H9 (cell line): ENCODE measurements around the gene ZNF428. TPM values are rescaled to one million over a fixed set of nuclear protein-coding genes. Genes with fewer than 3 reads are reported as not detected.

Experiments
- DNase-seq: peaks from one replicate; pipeline ENCODE4 v3.0.0-alpha.2; 2017
- H2AFZ ChIP-seq: one replicate; pipeline ENCODE4 v1.6.1; 2013; ENCODE audit warnings: mild to moderate bottlenecking, low read length, control low read depth, moderate library complexity
- H2AK5ac ChIP-seq: 2 replicates; pipeline ENCODE4 v1.6.1; 2013; ENCODE audit warnings: low read length, control low read depth, mixed read lengths; ENCODE audit not compliant: insufficient read length
- H2BK120ac ChIP-seq: one replicate; pipeline ENCODE4 v1.6.1; 2013; ENCODE audit warnings: low read depth, mild to moderate bottlenecking, low read length, control low read depth, inconsistent platforms; ENCODE audit not compliant: poor library complexity, severe bottlenecking
- H2BK12ac ChIP-seq: 2 replicates; pipeline ENCODE4 v1.6.1; 2013; ENCODE audit warnings: low read length, control low read depth, mixed read lengths, low read depth; ENCODE audit not compliant: insufficient read length
- H2BK15ac ChIP-seq: 2 replicates; pipeline ENCODE4 v1.6.1; 2013; ENCODE audit warnings: low read depth, low read length, control low read depth
- H2BK20ac ChIP-seq: one replicate; pipeline ENCODE4 v1.6.1; 2013; ENCODE audit warnings: low read depth, mild to moderate bottlenecking, low read length, control low read depth, inconsistent platforms; ENCODE audit not compliant: poor library complexity, severe bottlenecking
- H2BK5ac ChIP-seq: 2 replicates; pipeline ENCODE4 v1.6.1; 2013; ENCODE audit warnings: low read length, control low read depth, mixed read lengths; ENCODE audit not compliant: insufficient read length
- H3K14ac ChIP-seq: 2 replicates; pipeline ENCODE4 v1.6.1; 2013; ENCODE audit warnings: low read length, control low read depth; ENCODE audit not compliant: insufficient read depth
- H3K18ac ChIP-seq: 2 replicates; pipeline ENCODE4 v1.6.1; 2013; ENCODE audit warnings: low read depth, mild to moderate bottlenecking, mixed read lengths, low read length, control low read depth; ENCODE audit not compliant: insufficient read length
- H3K23ac ChIP-seq: 2 replicates; pipeline ENCODE4 v1.6.1; 2013; ENCODE audit warnings: low read length, control low read depth, mixed read lengths, low read depth; ENCODE audit not compliant: insufficient read length
- H3K23me2 ChIP-seq: 2 replicates; pipeline ENCODE4 v1.6.1; 2013; ENCODE audit warnings: low read depth, mild to moderate bottlenecking, mixed read lengths, low read length, control low read depth; ENCODE audit not compliant: insufficient read length, poor library complexity, severe bottlenecking
- H3K27ac ChIP-seq: 2 replicates; pipeline ENCODE4 v1.5.1; 2013; ENCODE audit warnings: low read length, control low read depth, mixed read lengths, low read depth; ENCODE audit not compliant: insufficient read length
- H3K27me3 ChIP-seq: 2 replicates; pipeline ENCODE4 v1.6.1; 2013; ENCODE audit warnings: low read length, control low read depth, inconsistent platforms; ENCODE audit not compliant: insufficient read depth
- H3K4ac ChIP-seq: 2 replicates; pipeline ENCODE4 v1.6.1; 2013; ENCODE audit warnings: low read depth, mild to moderate bottlenecking, control low read depth, inconsistent platforms, low read length, moderate library complexity
- H3K4me1 ChIP-seq: 2 replicates; pipeline ENCODE4 v1.6.1; 2013; ENCODE audit warnings: low read length, control low read depth, inconsistent platforms; ENCODE audit not compliant: insufficient read depth
- H3K4me2 ChIP-seq: 2 replicates; pipeline ENCODE4 v1.6.1; 2013; ENCODE audit warnings: low read length, control low read depth, mixed read lengths; ENCODE audit not compliant: insufficient read length, insufficient read depth
- H3K56ac ChIP-seq: 2 replicates; pipeline ENCODE4 v1.6.1; 2013; ENCODE audit warnings: low read depth, mild to moderate bottlenecking, mixed read lengths, low read length, control low read depth; ENCODE audit not compliant: insufficient read length
- H3K79me1 ChIP-seq: 2 replicates; pipeline ENCODE4 v1.6.1; 2013; ENCODE audit warnings: low read depth, mild to moderate bottlenecking, moderate library complexity, low read length, control low read depth, inconsistent platforms; ENCODE audit not compliant: insufficient read depth, poor library complexity, severe bottlenecking
- H3K79me2 ChIP-seq: 2 replicates; pipeline ENCODE4 v1.6.1; 2013; ENCODE audit warnings: low read length, control low read depth, inconsistent platforms; ENCODE audit not compliant: insufficient read depth
- H3K9ac ChIP-seq: 2 replicates; pipeline ENCODE4 v1.6.1; 2013; ENCODE audit warnings: low read length, control low read depth, mixed read lengths; ENCODE audit not compliant: insufficient read length; ENCODE audit errors: extremely low read depth
- H3K9me3 ChIP-seq: one replicate; pipeline ENCODE4 v1.6.1; 2013; ENCODE audit warnings: low read depth, low read length, inconsistent platforms; ENCODE audit not compliant: control insufficient read depth
- H3T11ph ChIP-seq: one replicate; pipeline ENCODE4 v1.6.1; 2013; ENCODE audit warnings: mild to moderate bottlenecking, low read length, control low read depth, inconsistent platforms
- H4K20me1 ChIP-seq: one replicate; pipeline ENCODE4 v1.6.1; 2013; ENCODE audit not compliant: control insufficient read depth, insufficient read length, insufficient read depth
- H4K5ac ChIP-seq: 2 replicates; pipeline ENCODE4 v1.6.1; 2013; ENCODE audit warnings: low read depth, mild to moderate bottlenecking, mixed read lengths, low read length, control low read depth; ENCODE audit not compliant: insufficient read length
- H4K8ac ChIP-seq: replicated peaks from 2 replicates; pipeline ENCODE4 v1.6.1; 2013; ENCODE audit warnings: low read length, control low read depth, mixed read lengths, low read depth; ENCODE audit not compliant: insufficient read length
- H4K91ac ChIP-seq: 2 replicates; pipeline ENCODE4 v1.6.1; 2013; ENCODE audit warnings: low read depth, mild to moderate bottlenecking, moderate library complexity, mixed read lengths, low read length, control low read depth; ENCODE audit not compliant: insufficient read length
- H3K27ac Mint-ChIP-seq, 3 experiments: 2 replicates in 2 of 3; 3 replicates in 1 of 3; pipeline ENCODE4 v1.8.0; 2020 to 2021; ENCODE audit warnings: mixed read lengths in 3 of 3, mild to moderate bottlenecking in 1 of 3, moderate library complexity in 1 of 3
- H3K27me3 Mint-ChIP-seq: 2 replicates; pipeline ENCODE4 v1.8.0; 2021; ENCODE audit warnings: low read depth, mild to moderate bottlenecking, moderate library complexity, mixed read lengths
- H3K36me3 Mint-ChIP-seq, 3 experiments: 2 replicates in 2 of 3; 3 replicates in 1 of 3; pipeline ENCODE4 v1.8.0; 2020 to 2021; ENCODE audit warnings: low read depth in 3 of 3, mixed read lengths in 3 of 3; ENCODE audit not compliant: insufficient read depth in 1 of 3
- H3K4me1 Mint-ChIP-seq, 2 experiments: 2 replicates each; pipeline ENCODE4 v1.8.0; 2020; ENCODE audit warnings: mixed read lengths in 2 of 2
- H3K4me3 Mint-ChIP-seq, 2 experiments: 2 replicates in 1 of 2; 3 replicates in 1 of 2; pipeline ENCODE4 v1.8.0; 2020 to 2021; ENCODE audit warnings: mild to moderate bottlenecking in 2 of 2, mixed read lengths in 2 of 2, moderate library complexity in 1 of 2
- H3K9me3 Mint-ChIP-seq, 2 experiments: 2 replicates in 1 of 2; 3 replicates in 1 of 2; pipeline ENCODE4 v1.8.0; 2020; ENCODE audit warnings: mild to moderate bottlenecking in 2 of 2, mixed read lengths in 2 of 2, moderate library complexity in 1 of 2
- CTCF ChIP-seq: fragments of 200-600 bp; sonication (generic); conservative IDR thresholded peaks from 3 replicates; pipeline ENCODE4 v1.8.0; 2021; ENCODE audit warnings: antibody characterized with exemption, mild to moderate bottlenecking
- WGBS: extraction: QIAGEN DNeasy Blood & Tissue Kit; methylation state at CpG from one replicate; pipeline ENCODE4 v1.1.7; 2013; ENCODE audit warnings: missing lambda C conversion rate, low lambda C conversion rate, mixed read lengths; ENCODE audit not compliant: insufficient read length; ENCODE audit errors: extremely low coverage; 5-methylcytosine and 5-hydroxymethylcytosine counted together
- total RNA-seq: library from RNA; stranded (reverse); gene quantifications from 2 replicates; pipeline ENCODE4 v1.2.1, GENCODE V29; 2021

ZNF428 gene
- total RNA-seq, 1 experiment from 2014 or later: 30.3 TPM

- Histone ChIP-seq H3T11ph (no peak overlapping the region), H3K56ac (no peak overlapping the region), H3K27ac (no peak overlapping the region), H2BK5ac (no peak overlapping the region), H3K4me1 (0 out of 2 replicates have a peak, but pooled peaks cover 2% of the 10 kb centered on the region), H2BK20ac (no peak overlapping the region), H4K20me1 (no peaks in the 10 kb centered on the region), H3K18ac (no peak overlapping the region), H2BK15ac (no peak overlapping the region), H2AK5ac (no peak overlapping the region), H4K8ac (no peak overlapping the region), H3K4me2 (no peak overlapping the region), H3K79me1 (no peaks in the 10 kb centered on the region), H3K27me3 (peaks cover 12% of the 10 kb centered on the region; the same call in 1 of the 2 replicates), H4K91ac (no peak overlapping the region), H2BK120ac (no peak overlapping the region), H2AFZ (no peak overlapping the region), H2BK12ac (no peak overlapping the region), H3K9me3 (no peaks in the 10 kb centered on the region), H3K23me2 (peaks cover 7% of the 10 kb centered on the region), H3K23ac (no peak overlapping the region), H3K79me2 (no peaks in the 10 kb centered on the region), H3K14ac (no peak overlapping the region), H3K9ac (no peak overlapping the region), H4K5ac (no peak overlapping the region), H3K4ac (no peak overlapping the region)
- no CpG with 5 or more reads among the region's 13 CpGs for WGBS
- DNase-seq: no peak
- H3K9me3 Mint-ChIP-seq: peaks cover 14 to 24% of the 10 kb centered on the region in 2 experiments
- H3K27me3 Mint-ChIP-seq: peaks cover 46% of the 10 kb centered on the region
- H3K36me3 Mint-ChIP-seq: peaks cover 23 to 33% (median 27%) of the 10 kb centered on the region in 3 experiments
- H3K4me1 Mint-ChIP-seq: peaks cover 4 to 13% of the 10 kb centered on the region in 2 experiments; a peak in 3 of 4 replicates
- TF ChIP-seq CTCF: no peak
- no peak overlapping the region for H3K4me3 Mint-ChIP-seq
- H3K27ac Mint-ChIP-seq: peak overlapping the region in 1 of 3 experiments; percentile 1; a peak in 1 of 7 replicates
These were observed 24.8 kb upstream of the ZNF428 start for GRCh38 chr19:43644181-43644580.
